Neural cell (in vitro differentiated cells): ENCODE data around the gene NPLOC4.

Experiments used
- EZH2 ChIP-seq: fragments of 200-600, 300-800 bp; shearing (Covaris generic), sonication (generic); IDR thresholded peaks from 2 replicates; pipeline ENCODE4 v1.6.1; 2014; ENCODE audit warnings: antibody characterized with exemption, low read length, borderline replicate concordance, mild to moderate bottlenecking; ENCODE audit not compliant: insufficient read depth, poor library complexity, severe bottlenecking
- MXI1 ChIP-seq: fragments of 450-650 bp; conservative IDR thresholded peaks from 2 replicates; pipeline ENCODE4 v1.6.1; 2014; ENCODE audit warnings: antibody characterized with exemption, mild to moderate bottlenecking; ENCODE audit not compliant: poor library complexity, severe bottlenecking
- POLR2AphosphoS5 ChIP-seq: IDR thresholded peaks from 2 replicates; pipeline ENCODE4 v1.6.1; 2012
- TAF1 ChIP-seq: IDR thresholded peaks from 2 replicates; pipeline ENCODE4 v1.6.1; 2012; ENCODE audit warnings: low read depth
- TF ChIP-seq, protein P1 (sequence below): fragments of 450-650 bp; IDR thresholded peaks from 2 replicates; pipeline ENCODE4 v1.5.1; 2014; ENCODE audit warnings: antibody characterized with exemption, mild to moderate bottlenecking, moderate library complexity; ENCODE audit not compliant: poor library complexity, severe bottlenecking
- TF ChIP-seq, protein P2 (sequence below): IDR thresholded peaks from 2 replicates; pipeline ENCODE4 v1.6.1; 2012; ENCODE audit warnings: borderline replicate concordance

DNA sequence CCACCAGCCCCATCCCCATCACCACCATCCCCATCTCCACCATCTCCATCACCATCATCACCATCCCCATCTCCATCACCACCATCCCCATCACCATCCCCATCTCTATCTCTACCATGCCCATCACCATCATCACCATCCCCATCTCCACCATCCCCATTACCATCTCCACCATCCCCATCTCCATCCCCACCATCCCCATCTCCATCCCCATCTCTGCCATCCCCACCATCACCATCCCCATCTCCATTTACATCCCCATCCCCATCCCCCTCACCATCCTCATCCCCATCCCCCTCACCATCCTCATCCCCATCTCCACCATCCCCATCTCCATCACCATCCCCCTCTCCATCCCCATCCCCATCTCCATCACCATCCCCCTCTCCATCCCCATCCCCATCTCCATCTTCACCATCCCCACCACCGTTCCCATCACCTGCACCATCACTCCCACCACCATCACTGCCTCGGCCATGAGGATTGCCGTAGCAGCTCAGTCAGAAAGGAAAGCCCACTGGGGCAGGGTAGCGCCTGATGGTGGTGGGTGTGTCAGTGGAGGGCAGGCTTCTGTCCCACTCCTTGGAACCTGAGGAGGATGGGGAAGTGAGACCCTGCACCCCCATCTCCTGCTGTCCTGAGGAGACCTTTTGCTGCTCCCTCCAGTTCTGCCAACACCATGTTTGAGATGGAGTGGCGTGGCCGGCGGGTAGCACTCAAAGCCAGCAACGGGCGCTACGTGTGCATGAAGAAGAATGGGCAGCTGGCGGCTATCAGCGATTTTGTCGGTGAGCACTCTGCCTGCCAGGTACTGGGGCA is 101.2 kb downstream of the NPLOC4 start:
- TF ChIP-seq, protein P1, sequence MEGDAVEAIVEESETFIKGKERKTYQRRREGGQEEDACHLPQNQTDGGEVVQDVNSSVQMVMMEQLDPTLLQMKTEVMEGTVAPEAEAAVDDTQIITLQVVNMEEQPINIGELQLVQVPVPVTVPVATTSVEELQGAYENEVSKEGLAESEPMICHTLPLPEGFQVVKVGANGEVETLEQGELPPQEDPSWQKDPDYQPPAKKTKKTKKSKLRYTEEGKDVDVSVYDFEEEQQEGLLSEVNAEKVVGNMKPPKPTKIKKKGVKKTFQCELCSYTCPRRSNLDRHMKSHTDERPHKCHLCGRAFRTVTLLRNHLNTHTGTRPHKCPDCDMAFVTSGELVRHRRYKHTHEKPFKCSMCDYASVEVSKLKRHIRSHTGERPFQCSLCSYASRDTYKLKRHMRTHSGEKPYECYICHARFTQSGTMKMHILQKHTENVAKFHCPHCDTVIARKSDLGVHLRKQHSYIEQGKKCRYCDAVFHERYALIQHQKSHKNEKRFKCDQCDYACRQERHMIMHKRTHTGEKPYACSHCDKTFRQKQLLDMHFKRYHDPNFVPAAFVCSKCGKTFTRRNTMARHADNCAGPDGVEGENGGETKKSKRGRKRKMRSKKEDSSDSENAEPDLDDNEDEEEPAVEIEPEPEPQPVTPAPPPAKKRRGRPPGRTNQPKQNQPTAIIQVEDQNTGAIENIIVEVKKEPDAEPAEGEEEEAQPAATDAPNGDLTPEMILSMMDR = no peak
- TF ChIP-seq, protein P2, sequence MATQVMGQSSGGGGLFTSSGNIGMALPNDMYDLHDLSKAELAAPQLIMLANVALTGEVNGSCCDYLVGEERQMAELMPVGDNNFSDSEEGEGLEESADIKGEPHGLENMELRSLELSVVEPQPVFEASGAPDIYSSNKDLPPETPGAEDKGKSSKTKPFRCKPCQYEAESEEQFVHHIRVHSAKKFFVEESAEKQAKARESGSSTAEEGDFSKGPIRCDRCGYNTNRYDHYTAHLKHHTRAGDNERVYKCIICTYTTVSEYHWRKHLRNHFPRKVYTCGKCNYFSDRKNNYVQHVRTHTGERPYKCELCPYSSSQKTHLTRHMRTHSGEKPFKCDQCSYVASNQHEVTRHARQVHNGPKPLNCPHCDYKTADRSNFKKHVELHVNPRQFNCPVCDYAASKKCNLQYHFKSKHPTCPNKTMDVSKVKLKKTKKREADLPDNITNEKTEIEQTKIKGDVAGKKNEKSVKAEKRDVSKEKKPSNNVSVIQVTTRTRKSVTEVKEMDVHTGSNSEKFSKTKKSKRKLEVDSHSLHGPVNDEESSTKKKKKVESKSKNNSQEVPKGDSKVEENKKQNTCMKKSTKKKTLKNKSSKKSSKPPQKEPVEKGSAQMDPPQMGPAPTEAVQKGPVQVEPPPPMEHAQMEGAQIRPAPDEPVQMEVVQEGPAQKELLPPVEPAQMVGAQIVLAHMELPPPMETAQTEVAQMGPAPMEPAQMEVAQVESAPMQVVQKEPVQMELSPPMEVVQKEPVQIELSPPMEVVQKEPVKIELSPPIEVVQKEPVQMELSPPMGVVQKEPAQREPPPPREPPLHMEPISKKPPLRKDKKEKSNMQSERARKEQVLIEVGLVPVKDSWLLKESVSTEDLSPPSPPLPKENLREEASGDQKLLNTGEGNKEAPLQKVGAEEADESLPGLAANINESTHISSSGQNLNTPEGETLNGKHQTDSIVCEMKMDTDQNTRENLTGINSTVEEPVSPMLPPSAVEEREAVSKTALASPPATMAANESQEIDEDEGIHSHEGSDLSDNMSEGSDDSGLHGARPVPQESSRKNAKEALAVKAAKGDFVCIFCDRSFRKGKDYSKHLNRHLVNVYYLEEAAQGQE = no peak
- TF ChIP-seq EZH2 (no peak), POLR2AphosphoS5 (no peak), TAF1 (no peak), MXI1 (no peak)
